GM18508 (cell line): ENCODE measurements around the gene C9orf50.

Source experiments
- ATAC-seq: cut with Tn5 transposase; IDR thresholded peaks from one replicate; pipeline ENCODE4 v1.9.1; 2021; ENCODE audit warnings: moderate number of reproducible peaks; ENCODE audit not compliant: insufficient read depth, unreplicated experiment

Gene C9orf50

GRCh38 chr9:129633207-129633606, 12.3 kb upstream of the C9orf50 start:
- no peak for ATAC-seq

- ATAC-seq, result no peak
These were observed 11.6 kb upstream of the C9orf50 start for GRCh38 chr9:129632460-129632859.

GRCh38 chr9:129631674-129632129, 10.8 kb upstream of the C9orf50 start:
- no peak for ATAC-seq

GRCh38 chr9:129630967-129631673, 10.2 kb upstream of the C9orf50 start:
- ATAC-seq, result no peak

- no peak for ATAC-seq
These were observed 8.4 kb upstream of the C9orf50 start for GRCh38 chr9:129629251-129629820.

GRCh38 chr9:129628709-129629108, 7.8 kb upstream of the C9orf50 start:
- no peak for ATAC-seq

- ATAC-seq, result no peak
These were observed 6.9 kb upstream of the C9orf50 start for GRCh38 chr9:129627556-129628440.

- ATAC-seq, result no peak
These were observed 5.9 kb upstream of the C9orf50 start for GRCh38 chr9:129626625-129627284.

GRCh38 chr9:129626079-129626624, 5.3 kb upstream of the C9orf50 start, which contains the start of gene NTMT1:
NTMT1 (plus strand) TSS chr9:129626163; CDS start chr9:129632704, 6,541 bp downstream.
- no peak for ATAC-seq

GRCh38 chr9:129624947-129625346, 4.0 kb upstream of the C9orf50 start:
- ATAC-seq, result no peak

- no peak for ATAC-seq
These were observed 3.4 kb upstream of the C9orf50 start for GRCh38 chr9:129624168-129624759.

- no peak for ATAC-seq
These were observed 2.4 kb upstream of the C9orf50 start for GRCh38 chr9:129623331-129623730.

GRCh38 chr9:129619787-129620668, 873 bp downstream of the C9orf50 start:
- no peak for ATAC-seq

- no peak for ATAC-seq
These were observed 3.7 kb downstream of the C9orf50 start for GRCh38 chr9:129617167-129617566.

GRCh38 chr9:129615407-129616285, 5.3 kb downstream of the C9orf50 start:
- ATAC-seq, result no peak

- ATAC-seq, result no peak
These were observed 6.0 kb downstream of the C9orf50 start for GRCh38 chr9:129614932-129615331.

GRCh38 chr9:129613520-129614175, 7.3 kb downstream of the C9orf50 start:
- no peak for ATAC-seq
